A549 (cell line): ENCODE results near the gene UBXN10. TPM values are rescaled to one million over a fixed set of nuclear protein-coding genes. Genes with fewer than 3 reads are reported as not detected.

Experiments
- ATAC-seq, 2 experiments: fragments of 200-7000 bp in 1 of 2; fragments of >200 bp in 1 of 2; cut with Nextera tagmentation in 1 of 2; cut with Tn5 transposase in 1 of 2; 3 replicates each; pipeline versions ENCODE4 v1.8.0 to v1.9.1; 2018 to 2020; ENCODE audit warnings: mild to moderate bottlenecking in 1 of 2, moderate library complexity in 1 of 2
- CTCF ChIA-PET: fragments of 300-600 bp; sonication (Branson Sonifier 250); formaldehyde crosslinking; extraction: SDS; loops from one replicate; lab custom pipeline; 2021; ENCODE audit warnings: antibody characterized with exemption, inconsistent platforms; lab: Yijun Ruan, JAX
- POLR2A ChIA-PET: fragments of 350-600 bp; formaldehyde crosslinking; extraction: SDS; loops from one replicate; lab custom pipeline; 2021; ENCODE audit warnings: antibody characterized with exemption, inconsistent platforms; lab: Yijun Ruan, JAX
- DNase-seq, 2 experiments: peaks; one replicate each; pipeline versions ENCODE4 v3.0.0 to v3.0.0-alpha.2; 2011 to 2016; ENCODE audit warnings: low read depth in 1 of 2, low spot score in 1 of 2
- FAIRE-seq: peaks from 2 replicates; lab custom pipeline; 2011; peaks lifted over from hg19 to GRCh38; lab: Jason Lieb, UNC
- H3K27ac ChIP-seq, 2 experiments: fragments of >200 bp; sonication (Bioruptor Twin); formaldehyde crosslinking; 3 replicates each; pipeline ENCODE4 v1.5.1; 2016 to 2017
- H3K4me1 ChIP-seq: fragments of >200 bp; sonication (Bioruptor Twin); formaldehyde crosslinking; 3 replicates; pipeline ENCODE4 v1.6.1; 2016
- H3K4me2 ChIP-seq: fragments of >200 bp; sonication (Bioruptor Twin); formaldehyde crosslinking; 3 replicates; pipeline ENCODE4 v1.6.1; 2016
- H3K4me3 ChIP-seq: fragments of >200 bp; sonication (Bioruptor Twin); formaldehyde crosslinking; 3 replicates; pipeline ENCODE4 v1.5.1; 2016
- H3K9me3 ChIP-seq: fragments of >200 bp; sonication (Bioruptor Twin); formaldehyde crosslinking; 3 replicates; pipeline ENCODE4 v1.6.1; 2016
- BHLHE40 ChIP-seq: IDR thresholded peaks from 2 replicates; pipeline ENCODE4 v1.6.1; 2012; ENCODE audit warnings: low read depth, low read length, inconsistent platforms
- CEBPB ChIP-seq, 2 experiments: fragments of >200 bp in 1 of 2; sonication (Bioruptor Twin) in 1 of 2; formaldehyde crosslinking in 1 of 2; IDR thresholded peaks; 2 replicates each; pipeline ENCODE4 v1.6.1; 2012 to 2016
- FOSL2 ChIP-seq, 2 experiments: fragments of 450-650 bp in 1 of 2; fragments of >200 bp in 1 of 2; sonication (Bioruptor Twin) in 1 of 2; formaldehyde crosslinking; IDR thresholded peaks; 2 replicates each; pipeline versions ENCODE4 v1.5.0 to v1.6.1; 2016 to 2020; ENCODE audit warnings: mild to moderate bottlenecking in 1 of 2, moderate library complexity in 1 of 2
- FOXS1 ChIP-seq: fragments of 250-450 bp; sonication (Bioruptor Pico); IDR thresholded peaks from 2 replicates; pipeline ENCODE4 v1.5.0; 2020; ENCODE audit warnings: mild to moderate bottlenecking, moderate library complexity
- GATA3 ChIP-seq: IDR thresholded peaks from 2 replicates; pipeline ENCODE4 v1.6.1; 2012; ENCODE audit warnings: borderline replicate concordance
- HDAC2 ChIP-seq: fragments of 200-600 bp; sonication (generic); IDR thresholded peaks from 2 replicates; pipeline ENCODE4 v1.6.1; 2016
- HEYL ChIP-seq: fragments of 250-450 bp; sonication (Bioruptor Pico); IDR thresholded peaks from 2 replicates; pipeline ENCODE4 v1.8.0; 2021; ENCODE audit warnings: mild to moderate bottlenecking, moderate library complexity
- JUN ChIP-seq, 2 experiments: fragments of >200 bp; sonication (Bioruptor Twin); formaldehyde crosslinking; IDR thresholded peaks; 2 replicates in 1 of 2; 3 replicates in 1 of 2; pipeline ENCODE4 v1.6.1; 2016 to 2017
- KDM1A ChIP-seq: fragments of 200-600 bp; sonication (generic); IDR thresholded peaks from 2 replicates; pipeline ENCODE4 v1.6.1; 2016; ENCODE audit warnings: low read depth, mild to moderate bottlenecking
- KDM5A ChIP-seq: fragments of 200-600 bp; sonication (generic); IDR thresholded peaks from 2 replicates; pipeline ENCODE4 v1.6.1; 2016; ENCODE audit warnings: antibody characterized with exemption, mild to moderate bottlenecking
- MAFK ChIP-seq: fragments of 450-650 bp; IDR thresholded peaks from 2 replicates; pipeline ENCODE4 v1.6.1; 2014; ENCODE audit not compliant: partially characterized antibody
- MYC ChIP-seq: IDR thresholded peaks from 2 replicates; pipeline ENCODE4 v1.6.1; 2012; ENCODE audit warnings: mild to moderate bottlenecking, inconsistent platforms, low read length, improper control_type of control experiment, borderline replicate concordance
- NPAS2 ChIP-seq: fragments of 250-450 bp; sonication (Bioruptor Pico); IDR thresholded peaks from 2 replicates; pipeline ENCODE4 v1.8.0; 2022; ENCODE audit warnings: mild to moderate bottlenecking, moderate library complexity, borderline replicate concordance
- POLR2AphosphoS2 ChIP-seq: conservative IDR thresholded peaks from 2 replicates; pipeline ENCODE4 v1.6.1; 2012; ENCODE audit warnings: low read length, improper control_type of control experiment, inconsistent platforms
- RAD21 ChIP-seq, 2 experiments: fragments of >200 bp in 1 of 2; sonication (Bioruptor Twin) in 1 of 2; formaldehyde crosslinking in 1 of 2; IDR thresholded peaks in 1 of 2; conservative IDR thresholded peaks in 1 of 2; 2 replicates in 1 of 2; 3 replicates in 1 of 2; pipeline ENCODE4 v1.6.1; 2012 to 2018; ENCODE audit warnings: inconsistent platforms in 1 of 2
- RCOR1 ChIP-seq: fragments of 150-350 bp; IDR thresholded peaks from 2 replicates; pipeline ENCODE4 v1.6.1; 2014; ENCODE audit warnings: antibody characterized with exemption, low read length, low read depth
- SMC3 ChIP-seq: fragments of >200 bp; sonication (Bioruptor Twin); formaldehyde crosslinking; IDR thresholded peaks from 3 replicates; pipeline ENCODE4 v1.6.1; 2018; ENCODE audit warnings: inconsistent platforms
- ZC3H11A ChIP-seq: fragments of 450-650 bp; IDR thresholded peaks from 2 replicates; pipeline ENCODE4 v1.6.1; 2014; ENCODE audit warnings: antibody characterized with exemption, mild to moderate bottlenecking
- ZFP36 ChIP-seq: fragments of 450-650 bp; IDR thresholded peaks from 2 replicates; pipeline ENCODE4 v1.6.1; 2014; ENCODE audit warnings: borderline replicate concordance; ENCODE audit not compliant: partially characterized antibody
- WGBS: methylation state at CpG from one replicate; pipeline ENCODE4 v1.1.6; 2017; ENCODE audit errors: missing lambda C conversion rate; 5-methylcytosine and 5-hydroxymethylcytosine counted together
- polyA plus RNA-seq, 4 experiments: library from polyadenylated mRNA; depleted of rRNA in 3 of 4; stranded (reverse); fragments of >200 nt; fragmentation: RNase III in 1 of 4; extraction: RNeasy Plus Mini Kit Qiagen cat#74134 plus additional on column Dnase treatment in 1 of 4; gene quantifications; 2 replicates in 3 of 4; 3 replicates in 1 of 4; pipeline ENCODE4 v1.2.3, GENCODE V29; 2011 to 2017
- TF ChIP-seq, protein P1 (sequence below): fragments of 250-450 bp; sonication (Bioruptor Pico); IDR thresholded peaks from 2 replicates; pipeline ENCODE4 v1.5.0; 2021; ENCODE audit warnings: mild to moderate bottlenecking, moderate library complexity, borderline replicate concordance
- TF ChIP-seq, protein P2 (sequence below): fragments of >200 bp; sonication (Bioruptor Twin); formaldehyde crosslinking; IDR thresholded peaks from 2 replicates; pipeline ENCODE4 v1.6.1; 2016
- TF ChIP-seq, protein P3 (sequence below): fragments of 450-650 bp; IDR thresholded peaks from 2 replicates; pipeline ENCODE4 v1.6.1; 2014; ENCODE audit warnings: antibody characterized with exemption
- TF ChIP-seq, protein P4 (sequence below): fragments of >200 bp; sonication (Bioruptor Twin); formaldehyde crosslinking; IDR thresholded peaks from 3 replicates; pipeline ENCODE4 v1.6.1; 2016
- TF ChIP-seq, protein P5 (sequence below): IDR thresholded peaks from 2 replicates; pipeline ENCODE4 v1.6.1; 2012; ENCODE audit warnings: low read depth, borderline replicate concordance

Gene UBXN10
- polyA plus RNA-seq, 2 of the 4 experiments (the other 2 are of a cell fraction) = not detected

DNA sequence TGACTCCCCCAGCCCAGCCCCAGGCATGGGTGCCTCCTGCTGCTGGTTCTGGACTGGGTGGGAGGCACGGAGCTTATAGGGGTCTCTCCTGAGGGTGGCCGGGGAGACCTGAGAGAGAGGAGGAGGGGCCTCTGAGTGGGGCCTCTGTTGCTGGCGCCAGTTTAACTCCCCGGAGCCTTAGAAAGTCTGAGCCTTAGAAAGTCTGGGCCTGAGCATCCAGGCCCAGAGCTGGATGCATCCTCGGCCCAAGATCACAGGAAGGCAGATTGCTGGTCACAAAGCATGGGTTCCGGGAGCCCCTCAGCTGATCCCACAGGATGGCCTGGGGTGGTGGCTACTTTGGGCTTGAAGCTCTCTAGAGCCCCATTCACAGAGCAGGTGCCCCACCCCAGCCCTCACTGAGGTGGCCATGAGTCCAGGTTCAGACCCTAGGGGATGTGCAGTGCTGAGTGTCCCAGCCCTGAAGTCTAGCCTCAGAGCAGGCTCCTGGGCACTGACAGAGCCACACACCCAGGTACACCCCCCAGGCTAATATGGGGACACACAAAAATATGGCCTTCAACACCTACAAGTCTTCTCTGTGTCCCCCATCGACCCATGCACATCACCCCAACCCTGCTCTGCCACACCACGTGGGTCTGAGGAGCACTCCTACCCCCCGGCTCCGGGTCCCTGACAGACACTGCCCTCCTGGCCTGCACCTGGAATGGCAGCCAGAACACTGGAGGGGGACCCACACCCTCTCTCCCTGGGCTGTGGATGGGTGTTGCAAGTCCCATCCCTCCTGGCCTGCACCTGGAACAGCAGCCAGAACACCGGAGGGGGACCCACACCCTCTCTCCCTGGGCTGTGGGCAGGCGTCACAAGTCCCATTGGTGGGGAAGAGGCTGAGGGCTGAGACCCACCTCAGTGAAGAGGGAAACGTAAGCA, 37.1 kb upstream of the UBXN10 start:
- TF ChIP-seq HDAC2 = no peak
- no peak for TF ChIP-seq BHLHE40
- TF ChIP-seq RAD21 (conservative IDR thresholded peaks at IDR 0.05 in 1 of 2, IDR thresholded peaks at IDR 0.05 in 1 of 2) = no peak
- no peak for TF ChIP-seq KDM1A
- TF ChIP-seq ZC3H11A = no peak
- TF ChIP-seq, protein P1, sequence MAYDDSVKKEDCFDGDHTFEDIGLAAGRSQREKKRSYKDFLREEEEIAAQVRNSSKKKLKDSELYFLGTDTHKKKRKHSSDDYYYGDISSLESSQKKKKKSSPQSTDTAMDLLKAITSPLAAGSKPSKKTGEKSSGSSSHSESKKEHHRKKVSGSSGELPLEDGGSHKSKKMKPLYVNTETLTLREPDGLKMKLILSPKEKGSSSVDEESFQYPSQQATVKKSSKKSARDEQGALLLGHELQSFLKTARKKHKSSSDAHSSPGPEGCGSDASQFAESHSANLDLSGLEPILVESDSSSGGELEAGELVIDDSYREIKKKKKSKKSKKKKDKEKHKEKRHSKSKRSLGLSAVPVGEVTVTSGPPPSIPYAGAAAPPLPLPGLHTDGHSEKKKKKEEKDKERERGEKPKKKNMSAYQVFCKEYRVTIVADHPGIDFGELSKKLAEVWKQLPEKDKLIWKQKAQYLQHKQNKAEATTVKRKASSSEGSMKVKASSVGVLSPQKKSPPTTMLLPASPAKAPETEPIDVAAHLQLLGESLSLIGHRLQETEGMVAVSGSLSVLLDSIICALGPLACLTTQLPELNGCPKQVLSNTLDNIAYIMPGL (CRISPR knock-in tag) = no peak
- TF ChIP-seq RCOR1 = no peak
- TF ChIP-seq, protein P2, sequence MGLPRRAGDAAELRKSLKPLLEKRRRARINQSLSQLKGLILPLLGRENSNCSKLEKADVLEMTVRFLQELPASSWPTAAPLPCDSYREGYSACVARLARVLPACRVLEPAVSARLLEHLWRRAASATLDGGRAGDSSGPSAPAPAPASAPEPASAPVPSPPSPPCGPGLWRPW = no peak
- TF ChIP-seq CEBPB (IDR thresholded peaks at IDR 0.05) = no peak
- no peak for TF ChIP-seq JUN (IDR thresholded peaks at IDR 0.05)
- no peak for TF ChIP-seq ZFP36
- Histone ChIP-seq H3K4me3 (no peak overlapping the region), H3K4me2 (no peak overlapping the region), H3K9me3 (no peaks in the 10 kb centered on the region), H3K27ac (no peak overlapping the region), H3K4me1 (0 out of 3 replicates have a peak, but pooled peaks cover 10% of the 10 kb centered on the region)
- WGBS = 83% methylated on average over 6 of the region's 13 CpGs
- no peak for ATAC-seq
- ChIA-PET POLR2A (no interaction called here), CTCF (interaction anchor here (0.8 to 8.5 kb wide), 2 partner anchors 9 to 230 kb away, joined by 3 to 125 read pairs; partner anchors contain the start of gene PLA2G2E)
- no peak for DNase-seq
- no peak for FAIRE-seq

DNA sequence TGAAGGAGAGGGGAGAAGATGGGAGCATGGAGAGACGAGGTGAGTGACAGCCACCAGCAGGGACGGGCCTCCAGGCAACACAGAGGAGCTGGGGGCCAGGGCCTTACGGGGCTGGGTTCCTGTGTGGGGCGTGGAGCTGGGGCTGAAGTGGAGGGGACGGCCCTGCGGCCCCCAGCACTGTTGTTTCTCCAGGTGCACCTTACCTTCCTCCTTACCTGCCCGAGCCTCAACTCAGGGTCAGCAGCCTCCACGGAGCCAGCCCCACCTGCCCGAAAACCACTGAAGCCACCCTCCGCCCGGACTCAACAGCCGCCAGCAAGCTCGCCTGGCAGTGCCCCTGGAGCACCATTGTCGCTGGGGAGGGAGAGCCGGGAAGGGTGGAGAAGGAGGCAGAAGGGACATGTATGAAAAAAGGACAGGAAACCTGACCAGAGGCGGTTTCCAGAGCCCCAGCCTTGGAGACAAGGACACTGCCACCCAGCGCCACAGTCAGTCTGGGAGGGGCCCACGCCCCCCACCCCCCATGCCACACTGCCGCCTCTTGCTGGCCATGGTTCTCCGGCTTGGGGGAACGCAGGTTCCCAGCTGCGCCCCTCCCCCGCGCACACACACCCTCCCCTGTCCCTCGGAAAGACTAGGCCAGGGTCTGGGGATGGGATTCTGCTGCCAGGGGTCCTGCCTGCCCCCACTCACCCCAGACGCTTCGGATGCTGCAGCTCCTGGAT, 36.1 kb upstream of the UBXN10 start:
- Histone ChIP-seq H3K4me3 (no peak overlapping the region), H3K27ac (no peak overlapping the region), H3K9me3 (no peaks in the 10 kb centered on the region), H3K4me2 (no peak overlapping the region), H3K4me1 (0 out of 3 replicates have a peak, but pooled peaks cover 10% of the 10 kb centered on the region)
- DNase-seq (no peak), FAIRE-seq (no peak), ATAC-seq (no peak)
- WGBS = 70% methylated on average over 19 of the region's 27 CpGs
- ChIA-PET CTCF (interaction anchor here (0.8 to 8.5 kb wide), 2 partner anchors 9 to 231 kb away, joined by 3 to 125 read pairs; partner anchors contain the start of gene PLA2G2E), POLR2A (no interaction called here)
- TF ChIP-seq CEBPB (IDR thresholded peaks at IDR 0.05) = no peak
- no peak for TF ChIP-seq GATA3
- TF ChIP-seq HEYL (CRISPR knock-in tag) = no peak
- no peak for TF ChIP-seq FOSL2 (IDR thresholded peaks at IDR 0.05)
- TF ChIP-seq FOSL2 (CRISPR knock-in tag; IDR thresholded peaks at IDR 0.05) = no peak
- TF ChIP-seq, protein P3, sequence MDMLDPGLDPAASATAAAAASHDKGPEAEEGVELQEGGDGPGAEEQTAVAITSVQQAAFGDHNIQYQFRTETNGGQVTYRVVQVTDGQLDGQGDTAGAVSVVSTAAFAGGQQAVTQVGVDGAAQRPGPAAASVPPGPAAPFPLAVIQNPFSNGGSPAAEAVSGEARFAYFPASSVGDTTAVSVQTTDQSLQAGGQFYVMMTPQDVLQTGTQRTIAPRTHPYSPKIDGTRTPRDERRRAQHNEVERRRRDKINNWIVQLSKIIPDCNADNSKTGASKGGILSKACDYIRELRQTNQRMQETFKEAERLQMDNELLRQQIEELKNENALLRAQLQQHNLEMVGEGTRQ = no peak
- TF ChIP-seq KDM5A = no peak
- TF ChIP-seq MYC = no peak
- TF ChIP-seq, protein P4, sequence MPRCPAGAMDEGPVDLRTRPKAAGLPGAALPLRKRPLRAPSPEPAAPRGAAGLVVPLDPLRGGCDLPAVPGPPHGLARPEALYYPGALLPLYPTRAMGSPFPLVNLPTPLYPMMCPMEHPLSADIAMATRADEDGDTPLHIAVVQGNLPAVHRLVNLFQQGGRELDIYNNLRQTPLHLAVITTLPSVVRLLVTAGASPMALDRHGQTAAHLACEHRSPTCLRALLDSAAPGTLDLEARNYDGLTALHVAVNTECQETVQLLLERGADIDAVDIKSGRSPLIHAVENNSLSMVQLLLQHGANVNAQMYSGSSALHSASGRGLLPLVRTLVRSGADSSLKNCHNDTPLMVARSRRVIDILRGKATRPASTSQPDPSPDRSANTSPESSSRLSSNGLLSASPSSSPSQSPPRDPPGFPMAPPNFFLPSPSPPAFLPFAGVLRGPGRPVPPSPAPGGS = no peak
- TF ChIP-seq NPAS2 = no peak
- TF ChIP-seq MAFK = no peak
- no peak for TF ChIP-seq FOXS1
- TF ChIP-seq ZFP36 = no peak
- no peak for TF ChIP-seq SMC3
- TF ChIP-seq POLR2AphosphoS2 = no peak
- TF ChIP-seq, protein P5, sequence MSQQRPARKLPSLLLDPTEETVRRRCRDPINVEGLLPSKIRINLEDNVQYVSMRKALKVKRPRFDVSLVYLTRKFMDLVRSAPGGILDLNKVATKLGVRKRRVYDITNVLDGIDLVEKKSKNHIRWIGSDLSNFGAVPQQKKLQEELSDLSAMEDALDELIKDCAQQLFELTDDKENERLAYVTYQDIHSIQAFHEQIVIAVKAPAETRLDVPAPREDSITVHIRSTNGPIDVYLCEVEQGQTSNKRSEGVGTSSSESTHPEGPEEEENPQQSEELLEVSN = no peak
